CD4-positive, alpha-beta memory T cell (primary cell): Measurements from ENCODE around the gene KLHL25. TPM values are rescaled to one million over a fixed set of nuclear protein-coding genes. Genes with fewer than 3 reads are reported as not detected.

Experiments used
- CTCF ChIA-PET: fragments of 350-600 bp; sonication (Branson Sonifier 250); formaldehyde crosslinking; loops from one replicate; lab custom pipeline; 2021; ENCODE audit warnings: inconsistent platforms; ENCODE audit not compliant: partially characterized antibody; lab: Charles Lee
- POLR2A ChIA-PET: fragments of 350-600 bp; sonication (Branson Sonifier 250); formaldehyde crosslinking; loops from one replicate; lab custom pipeline; 2021; ENCODE audit not compliant: partially characterized antibody; lab: Charles Lee
- DNase-seq, 5 donors: peaks; one replicate each; pipeline versions ENCODE4 v3.0.0 to v3.0.0-alpha.2; 2020 to 2022; ENCODE audit warnings: mixed read lengths in 1 of 5
- H3K27ac ChIP-seq: one replicate; pipeline ENCODE4 v1.7.0; 2013; ENCODE audit warnings: low read depth, low read length
- H3K27me3 ChIP-seq: 2 replicates; pipeline ENCODE4 v1.7.0; 2013; ENCODE audit warnings: mild to moderate bottlenecking, low read length, moderate library complexity; ENCODE audit not compliant: insufficient read depth
- H3K36me3 ChIP-seq: 2 replicates; pipeline ENCODE4 v1.7.0; 2013; ENCODE audit warnings: mild to moderate bottlenecking, low read length, moderate library complexity; ENCODE audit not compliant: insufficient read depth
- H3K4me1 ChIP-seq: 2 replicates; pipeline ENCODE4 v1.7.0; 2013; ENCODE audit warnings: mild to moderate bottlenecking, low read length, moderate library complexity; ENCODE audit not compliant: insufficient read depth
- H3K4me3 ChIP-seq, 2 donors: one replicate each; pipeline ENCODE4 v1.7.0; 2013; ENCODE audit warnings: low read length in 2 of 2, mild to moderate bottlenecking in 1 of 2
- H3K9me3 ChIP-seq, 2 donors: one replicate each; pipeline ENCODE4 v1.7.0; 2013; ENCODE audit warnings: low read length in 2 of 2, control low read depth in 1 of 2; ENCODE audit not compliant: control insufficient read depth in 1 of 2
- H3K27ac Mint-ChIP-seq, 7 donors: one replicate each; pipeline ENCODE4 v1.8.0; 2020 to 2021; ENCODE audit warnings: mixed read lengths in 7 of 7, mild to moderate bottlenecking in 6 of 7, inconsistent platforms in 3 of 7, moderate library complexity in 3 of 7
- H3K27me3 Mint-ChIP-seq, 2 donors: one replicate each; pipeline ENCODE4 v1.8.0; 2020 to 2021; ENCODE audit warnings: mixed read lengths in 2 of 2
- H3K36me3 Mint-ChIP-seq, 2 donors: one replicate each; pipeline ENCODE4 v1.8.0; 2020 to 2021; ENCODE audit warnings: mixed read lengths in 2 of 2, inconsistent platforms in 1 of 2, mild to moderate bottlenecking in 1 of 2
- H3K4me1 Mint-ChIP-seq, 4 donors: one replicate each; pipeline ENCODE4 v1.8.0; 2020 to 2021; ENCODE audit warnings: mixed read lengths in 4 of 4, mild to moderate bottlenecking in 1 of 4
- H3K4me3 Mint-ChIP-seq, 8 donors: one replicate each; pipeline ENCODE4 v1.8.0; 2020 to 2021; ENCODE audit warnings: mixed read lengths in 8 of 8, mild to moderate bottlenecking in 7 of 8, moderate library complexity in 6 of 8, inconsistent platforms in 3 of 8
- H3K9me3 Mint-ChIP-seq, 8 donors: one replicate each; pipeline ENCODE4 v1.8.0; 2020 to 2021; ENCODE audit warnings: mixed read lengths in 8 of 8, mild to moderate bottlenecking in 5 of 8, inconsistent platforms in 3 of 8, moderate library complexity in 1 of 8
- intact Hi-C: fragments of 100-400 bp; cut with micrococcal nuclease; formaldehyde crosslinking; loops from one replicate; pipeline ENCODE4 v1.15.1; 2023
- polyA plus RNA-seq, 2 donors: library from polyadenylated mRNA; unstranded; fragments of 300-500 nt; fragmentation: Illumina TruSeq; gene quantifications; one replicate each; pipeline ENCODE4 v1.2.3, GENCODE V29; 2021
- total RNA-seq, 2 experiments: library from RNA; stranded (reverse); gene quantifications; one replicate each; pipeline ENCODE4 v1.2.3, GENCODE V29; 2021

KLHL25 gene
- total and polyA plus RNA-seq, 4 experiments from 2014 or later: 1.6 to 11.4 (median 6.7) TPM

GRCh38 chr15:85718981-85719380 lies 75.7 kb downstream of the KLHL25 start:
- H3K36me3 ChIP-seq: peaks cover 86% of the 10 kb centered on the region
- ChIA-PET CTCF (interaction anchor here (0.6 to 2.9 kb wide), 3 partner anchors 10 to 95 kb away, joined by 3 to 16 read pairs (median 4); no protein-coding TSS in a partner anchor), POLR2A (interaction anchor here (1.5 to 1.6 kb wide), 2 partner anchors 9 to 12 kb away, joined by 3 to 6 read pairs; no protein-coding TSS in a partner anchor)
- H3K4me3 Mint-ChIP-seq: no peak overlapping the region
- H3K4me3 ChIP-seq: no peak overlapping the region
- H3K27me3 Mint-ChIP-seq: no peaks in the 10 kb centered on the region
- DNase-seq: no peak
- H3K27ac Mint-ChIP-seq: peak overlapping the region in 6 of 7 donors; percentile 55 to 90 (median 62)
- H3K4me1 Mint-ChIP-seq: peaks cover 41 to 45% (median 44%) of the 10 kb centered on the region in 4 donors
- intact Hi-C loops: no loop called here
- H3K4me1 ChIP-seq: peaks cover 42% of the 10 kb centered on the region
- no peaks in the 10 kb centered on the region for H3K9me3 Mint-ChIP-seq
- H3K9me3 ChIP-seq: no peaks in the 10 kb centered on the region
- H3K27ac ChIP-seq: no peak overlapping the region
- H3K27me3 ChIP-seq: no peaks in the 10 kb centered on the region
- H3K36me3 Mint-ChIP-seq: peaks cover 65 to 90% of the 10 kb centered on the region in 2 donors

- intact Hi-C loops: no loop called here
- no peaks in the 10 kb centered on the region for H3K27me3 Mint-ChIP-seq
- Histone ChIP-seq H3K36me3 (peaks cover 89% of the 10 kb centered on the region), H3K27ac (no peak overlapping the region), H3K4me3 (no peak overlapping the region), H3K27me3 (no peaks in the 10 kb centered on the region), H3K4me1 (peaks cover 36% of the 10 kb centered on the region), H3K9me3 (no peaks in the 10 kb centered on the region)
- H3K36me3 Mint-ChIP-seq: peaks cover 67 to 91% of the 10 kb centered on the region in 2 donors
- peaks cover 40 to 44% (median 43%) of the 10 kb centered on the region in 4 donors for H3K4me1 Mint-ChIP-seq
- ChIA-PET POLR2A (interaction anchor here (1.5 kb wide), 1 partner anchor 9 kb away, joined by 3 read pairs; no protein-coding TSS in a partner anchor), CTCF (interaction anchor here (0.6 to 2.9 kb wide), 3 partner anchors 11 to 94 kb away, joined by 3 to 16 read pairs (median 4); no protein-coding TSS in a partner anchor)
- H3K9me3 Mint-ChIP-seq: no peaks in the 10 kb centered on the region
- no peak overlapping the region for H3K4me3 Mint-ChIP-seq
- no peak for DNase-seq
- peak overlapping the region in 6 of 7 donors; percentile 6 to 87 (median 60) for H3K27ac Mint-ChIP-seq
Measured at GRCh38 chr15:85718271-85718971, 76.3 kb downstream of the KLHL25 start.

GRCh38 chr15:85717212-85717611 lies 77.5 kb downstream of the KLHL25 start:
- Histone ChIP-seq H3K36me3 (peaks cover 84% of the 10 kb centered on the region), H3K9me3 (no peaks in the 10 kb centered on the region), H3K4me1 (peaks cover 24% of the 10 kb centered on the region), H3K27me3 (no peaks in the 10 kb centered on the region), H3K27ac (no peak overlapping the region), H3K4me3 (no peak overlapping the region)
- ChIA-PET POLR2A (no interaction called here), CTCF (no interaction called here)
- intact Hi-C loops: no loop called here
- peaks cover 0 to 1% (median 0%) of the 10 kb centered on the region in 8 donors for H3K9me3 Mint-ChIP-seq
- H3K36me3 Mint-ChIP-seq: peaks cover 66 to 91% of the 10 kb centered on the region in 2 donors
- no peaks in the 10 kb centered on the region for H3K27me3 Mint-ChIP-seq
- peaks cover 35 to 39% (median 38%) of the 10 kb centered on the region in 4 donors for H3K4me1 Mint-ChIP-seq
- peak overlapping the region in 6 of 7 donors; percentile 23 to 92 (median 64) for H3K27ac Mint-ChIP-seq
- no peak overlapping the region for H3K4me3 Mint-ChIP-seq
- no peak for DNase-seq

DNA sequence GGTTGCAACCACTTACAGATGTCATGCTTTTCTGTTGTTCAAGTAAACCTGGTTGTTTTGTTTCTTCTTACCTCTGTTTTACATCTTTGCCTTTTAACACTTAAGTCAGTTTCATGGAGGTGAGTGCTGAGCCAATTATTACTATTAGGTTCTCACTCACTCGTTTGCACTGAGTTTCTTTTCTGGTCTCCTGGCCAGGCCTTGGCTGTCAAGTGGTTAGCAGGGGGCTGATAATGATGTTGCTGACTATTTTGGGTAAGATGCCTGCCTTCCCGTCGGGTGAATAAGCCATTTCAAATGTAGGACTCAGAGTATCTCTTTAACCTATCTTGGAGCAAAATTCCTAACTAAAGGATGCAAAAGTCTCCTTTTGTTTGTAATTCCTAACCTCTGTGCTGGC lies 78.5 kb downstream of the KLHL25 start:
- Histone ChIP-seq H3K4me3 (no peak overlapping the region), H3K9me3 (no peaks in the 10 kb centered on the region), H3K36me3 (peaks cover 83% of the 10 kb centered on the region), H3K27me3 (no peaks in the 10 kb centered on the region), H3K27ac (no peak overlapping the region), H3K4me1 (peaks cover 15% of the 10 kb centered on the region)
- no peaks in the 10 kb centered on the region for H3K27me3 Mint-ChIP-seq
- intact Hi-C loops: no loop called here
- no peak overlapping the region for H3K4me3 Mint-ChIP-seq
- ChIA-PET POLR2A (no interaction called here), CTCF (no interaction called here)
- peak overlapping the region; percentile 13 to 92 (median 70) for H3K27ac Mint-ChIP-seq
- peaks cover 68 to 91% of the 10 kb centered on the region in 2 donors for H3K36me3 Mint-ChIP-seq
- peaks cover 0 to 1% (median 0%) of the 10 kb centered on the region in 8 donors for H3K9me3 Mint-ChIP-seq
- H3K4me1 Mint-ChIP-seq: peaks cover 35 to 38% (median 37%) of the 10 kb centered on the region in 4 donors
- DNase-seq: no peak

GRCh38 chr15:85711580-85712192 lies 83.0 kb downstream of the KLHL25 start:
- Histone ChIP-seq H3K9me3 (no peaks in the 10 kb centered on the region), H3K4me1 (peaks cover 40% of the 10 kb centered on the region), H3K27ac (no peak overlapping the region), H3K36me3 (peaks cover 54% of the 10 kb centered on the region), H3K27me3 (no peaks in the 10 kb centered on the region), H3K4me3 (no peak overlapping the region)
- POLR2A ChIA-PET: interaction anchor here (1.1 to 2.5 kb wide), 4 partner anchors 12 to 93 kb away, joined by 3 to 8 read pairs (median 5); no protein-coding TSS in a partner anchor
- intact Hi-C loops: no loop called here
- H3K4me1 Mint-ChIP-seq: peaks cover 54 to 62% (median 58%) of the 10 kb centered on the region in 4 donors
- no peaks in the 10 kb centered on the region for H3K27me3 Mint-ChIP-seq
- H3K27ac Mint-ChIP-seq: peak overlapping the region; percentile 59 to 94 (median 78)
- peaks cover 57 to 86% of the 10 kb centered on the region in 2 donors for H3K36me3 Mint-ChIP-seq
- H3K4me3 Mint-ChIP-seq: no peak overlapping the region
- CTCF ChIA-PET: interaction anchor here (0.9 to 1.6 kb wide), 3 partner anchors 14 to 23 kb away, joined by 3 to 4 read pairs (median 3); no protein-coding TSS in a partner anchor
- DNase-seq: no peak
- peaks cover 0 to 1% (median 0%) of the 10 kb centered on the region in 8 donors for H3K9me3 Mint-ChIP-seq

DNA sequence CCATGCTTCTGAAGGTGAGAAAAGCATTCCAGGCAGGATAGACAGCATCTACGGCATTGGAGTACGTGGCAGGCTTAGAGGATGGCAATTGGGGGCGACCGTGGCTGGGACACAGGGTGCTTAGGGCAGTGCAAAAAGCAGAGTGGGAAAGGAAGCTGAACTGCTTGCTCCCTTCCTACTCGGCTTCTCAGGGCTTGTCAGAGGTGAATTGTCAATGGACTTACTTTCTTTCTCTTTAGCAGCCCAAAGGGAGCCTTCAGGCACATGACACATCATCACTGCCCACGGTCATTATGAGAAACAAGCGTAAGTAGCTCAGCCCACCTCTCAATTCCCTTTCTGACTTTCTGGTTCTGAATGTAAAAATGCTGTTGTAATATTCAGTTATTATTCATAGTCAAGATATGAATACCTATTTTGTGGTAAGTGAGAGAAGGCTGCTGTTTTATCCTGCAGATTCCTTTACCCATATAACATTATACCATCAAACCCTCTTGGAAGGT lies 84.3 kb downstream of the KLHL25 start:
- Histone ChIP-seq H3K4me1 (peaks cover 49% of the 10 kb centered on the region), H3K36me3 (peaks cover 42% of the 10 kb centered on the region), H3K27ac (peak overlapping the region; percentile 34), H3K9me3 (no peaks in the 10 kb centered on the region), H3K27me3 (no peaks in the 10 kb centered on the region), H3K4me3 (no peak overlapping the region)
- peaks cover 0 to 3% (median 0%) of the 10 kb centered on the region in 8 donors for H3K9me3 Mint-ChIP-seq
- ChIA-PET CTCF (interaction anchor here (0.8 to 1.6 kb wide), 3 partner anchors 8 to 94 kb away, joined by 3 read pairs; no protein-coding TSS in a partner anchor), POLR2A (interaction anchor here (0.6 to 3.1 kb wide), 5 partner anchors 8 to 1110 kb away, joined by 3 to 34 read pairs (median 4); partner anchors contain the start of gene ZSCAN2)
- intact Hi-C loops: no loop called here
- H3K4me1 Mint-ChIP-seq: peaks cover 61 to 75% (median 64%) of the 10 kb centered on the region in 4 donors
- no peaks in the 10 kb centered on the region for H3K27me3 Mint-ChIP-seq
- peak overlapping the region in 6 of 8 donors; percentile 36 to 56 (median 51) for H3K4me3 Mint-ChIP-seq
- H3K27ac Mint-ChIP-seq: peak overlapping the region in 6 of 7 donors; percentile 72 to 94 (median 90)
- no peak for DNase-seq
- H3K36me3 Mint-ChIP-seq: peaks cover 55 to 74% of the 10 kb centered on the region in 2 donors
